ENCODE measurements around the gene PADI4. TPM values are rescaled to one million over a fixed set of nuclear protein-coding genes. Genes with fewer than 3 reads are reported as not detected.
A peak's percentile ranks its signal among the peaks of the same experiment; 100 is the strongest.

PADI4 gene
- total and polyA plus RNA-seq, 12 donors, result 0.05 to 0.72 (median 0.27) TPM; not detected in 5

GRCh38 chr1:17273096-17273495 is 34.9 kb upstream of the PADI4 start:
- DNase-seq, result no peak
- TF ChIP-seq POLR2A (IDR thresholded peaks at IDR 0.05) (no peak), CTCF (IDR thresholded peaks at IDR 0.05) (no peak)
- intact Hi-C loops (cut with DNase I), result no loop called here
- H3K4me1 ChIP-seq (replicated peaks in 1 of 2), result no peaks in the 10 kb centered on the region
- H3K4me3 ChIP-seq, result no peak overlapping the region
- WGBS, 4 donors, result 74 to 85% (median 75%) methylated on average over 9 to 13 of the region's 13 CpGs
- no peaks in the 10 kb centered on the region for H3K27me3 ChIP-seq
- H3K36me3 ChIP-seq (replicated peaks in 1 of 2), result no peaks in the 10 kb centered on the region
- no peak overlapping the region for H3K27ac ChIP-seq
- no peaks in the 10 kb centered on the region for H3K9me3 ChIP-seq (replicated peaks in 1 of 3)

GRCh38 chr1:17274186-17275170 is 33.5 kb upstream of the PADI4 start:
- peak in 6 of 7 donors; percentile 34 to 73 (median 57) for DNase-seq
- intact Hi-C loops (cut with DNase I), result no loop called here
- TF ChIP-seq CTCF (IDR thresholded peaks at IDR 0.05) (peak; percentile 31 to 63 (median 48)), POLR2A (IDR thresholded peaks at IDR 0.05) (no peak)
- Histone ChIP-seq H3K27ac (no peak overlapping the region), H3K4me3 (no peak overlapping the region), H3K4me1 (replicated peaks in 1 of 2) (no peaks in the 10 kb centered on the region), H3K36me3 (replicated peaks in 1 of 2) (no peaks in the 10 kb centered on the region), H3K9me3 (replicated peaks in 1 of 3) (no peaks in the 10 kb centered on the region), H3K27me3 (no peaks in the 10 kb centered on the region)
- 40 to 60% (median 51%) methylated on average over 12 to 15 of the region's 15 CpGs for WGBS, 4 donors

GRCh38 chr1:17276568-17276967 is 31.4 kb upstream of the PADI4 start:
- Histone ChIP-seq H3K27ac (no peak overlapping the region), H3K27me3 (no peaks in the 10 kb centered on the region), H3K9me3 (replicated peaks in 1 of 3) (no peaks in the 10 kb centered on the region), H3K4me3 (no peak overlapping the region), H3K4me1 (replicated peaks in 1 of 2) (no peaks in the 10 kb centered on the region), H3K36me3 (replicated peaks in 1 of 2) (no peaks in the 10 kb centered on the region)
- WGBS, 4 donors, result 38 to 56% (median 48%) methylated on average over 5 to 11 of the region's 11 CpGs
- peak in 6 of 7 donors; percentile 29 to 52 (median 36) for DNase-seq
- no peak for TF ChIP-seq POLR2A (IDR thresholded peaks at IDR 0.05)
- no peak for TF ChIP-seq CTCF (IDR thresholded peaks at IDR 0.05)
- intact Hi-C loops (cut with DNase I), result no loop called here

- Histone ChIP-seq H3K27me3 (no peaks in the 10 kb centered on the region), H3K4me1 (replicated peaks in 1 of 2) (no peaks in the 10 kb centered on the region), H3K36me3 (replicated peaks in 1 of 2) (no peaks in the 10 kb centered on the region), H3K9me3 (replicated peaks in 1 of 3) (no peaks in the 10 kb centered on the region), H3K27ac (no peak overlapping the region), H3K4me3 (no peak overlapping the region)
- 64 to 87% (median 81%) methylated on average over 2 to 8 of the region's 8 CpGs for WGBS, 4 donors
- intact Hi-C loops (cut with DNase I), result no loop called here
- no peak for DNase-seq
- no peak for TF ChIP-seq POLR2A (IDR thresholded peaks at IDR 0.05)
- no peak for TF ChIP-seq CTCF (IDR thresholded peaks at IDR 0.05)
Measured at GRCh38 chr1:17277511-17278159, 30.4 kb upstream of the PADI4 start.
